Measurements from ENCODE around the gene LRRC40.
"Not testable (repeated sequence)": the region's sequence is repeated elsewhere in the genome, so short reads cannot be mapped to it uniquely, and the experiment has no call there.

Gene LRRC40

GRCh38 chr1:70202173-70202758 is 3.1 kb downstream of the LRRC40 start:
- DNase-seq (ENCODE audit: low read depth, low spot score), result no peak

- DNase-seq (ENCODE audit: low read depth, low spot score), result no peak
Observed at GRCh38 chr1:70200065-70200464, 5.3 kb downstream of the LRRC40 start.

GRCh38 chr1:70196333-70196732 is 9.0 kb downstream of the LRRC40 start:
- DNase-seq (ENCODE audit: low read depth, low spot score), result no peak

GRCh38 chr1:70195342-70195741 is 10.0 kb downstream of the LRRC40 start:
- DNase-seq (ENCODE audit: low read depth, low spot score), result no peak

- DNase-seq (ENCODE audit: low read depth, low spot score), result no peak
Observed at GRCh38 chr1:70194601-70195000, 10.8 kb downstream of the LRRC40 start.

GRCh38 chr1:70192446-70192845 is 12.9 kb downstream of the LRRC40 start:
- DNase-seq (ENCODE audit: low read depth, low spot score), result not testable (repeated sequence)

GRCh38 chr1:70190180-70190579 is 15.2 kb downstream of the LRRC40 start:
- DNase-seq (ENCODE audit: low read depth, low spot score), result no peak

GRCh38 chr1:70188522-70188921 is 16.9 kb downstream of the LRRC40 start:
- no peak for DNase-seq (ENCODE audit: low read depth, low spot score)

- DNase-seq (ENCODE audit: low read depth, low spot score), result not testable (repeated sequence)
Observed at GRCh38 chr1:70185181-70185580, 20.2 kb downstream of the LRRC40 start.

GRCh38 chr1:70171512-70171911 is 33.9 kb downstream of the LRRC40 start:
- no peak for DNase-seq (ENCODE audit: low read depth, low spot score)

GRCh38 chr1:70169018-70169839 is 36.1 kb downstream of the LRRC40 start:
- DNase-seq (ENCODE audit: low read depth, low spot score), result no peak

GRCh38 chr1:70168283-70168682 is 37.1 kb downstream of the LRRC40 start:
- DNase-seq (ENCODE audit: low read depth, low spot score), result no peak

- no peak for DNase-seq (ENCODE audit: low read depth, low spot score)
Observed at GRCh38 chr1:70164350-70164749, 41.0 kb downstream of the LRRC40 start.

GRCh38 chr1:70156529-70157120 is 48.8 kb downstream of the LRRC40 start:
- DNase-seq (ENCODE audit: low read depth, low spot score), result no peak

GRCh38 chr1:70153739-70154138 is 51.6 kb downstream of the LRRC40 start:
- DNase-seq (ENCODE audit: low read depth, low spot score), result no peak

GRCh38 chr1:70150444-70150843 is 54.9 kb downstream of the LRRC40 start:
- DNase-seq (ENCODE audit: low read depth, low spot score), result no peak

- no peak for DNase-seq (ENCODE audit: low read depth, low spot score)
Observed at GRCh38 chr1:70146488-70146887, 58.9 kb downstream of the LRRC40 start.

GRCh38 chr1:70143048-70143659 is 62.2 kb downstream of the LRRC40 start:
- DNase-seq (ENCODE audit: low read depth, low spot score), result no peak

GRCh38 chr1:70142075-70142474 is 63.3 kb downstream of the LRRC40 start:
- DNase-seq (ENCODE audit: low read depth, low spot score), result no peak

GRCh38 chr1:70140894-70141293 is 64.5 kb downstream of the LRRC40 start:
- no peak for DNase-seq (ENCODE audit: low read depth, low spot score)

GRCh38 chr1:70140343-70140742 is 65.0 kb downstream of the LRRC40 start:
- no peak for DNase-seq (ENCODE audit: low read depth, low spot score)

- no peak for DNase-seq (ENCODE audit: low read depth, low spot score)
Observed at GRCh38 chr1:70134148-70134547, 71.2 kb downstream of the LRRC40 start.
